Measurements from ENCODE around the gene PIEZO1. TPM values are rescaled to one million over a fixed set of nuclear protein-coding genes. Genes with fewer than 3 reads are reported as not detected.

PIEZO1 gene
- total and polyA plus RNA-seq, 9 of the 15 experiments (the other 6 are each of a cell fraction or from before 2014, with no cell fraction given), result 3.6 to 432 (median 131) TPM

DNA sequence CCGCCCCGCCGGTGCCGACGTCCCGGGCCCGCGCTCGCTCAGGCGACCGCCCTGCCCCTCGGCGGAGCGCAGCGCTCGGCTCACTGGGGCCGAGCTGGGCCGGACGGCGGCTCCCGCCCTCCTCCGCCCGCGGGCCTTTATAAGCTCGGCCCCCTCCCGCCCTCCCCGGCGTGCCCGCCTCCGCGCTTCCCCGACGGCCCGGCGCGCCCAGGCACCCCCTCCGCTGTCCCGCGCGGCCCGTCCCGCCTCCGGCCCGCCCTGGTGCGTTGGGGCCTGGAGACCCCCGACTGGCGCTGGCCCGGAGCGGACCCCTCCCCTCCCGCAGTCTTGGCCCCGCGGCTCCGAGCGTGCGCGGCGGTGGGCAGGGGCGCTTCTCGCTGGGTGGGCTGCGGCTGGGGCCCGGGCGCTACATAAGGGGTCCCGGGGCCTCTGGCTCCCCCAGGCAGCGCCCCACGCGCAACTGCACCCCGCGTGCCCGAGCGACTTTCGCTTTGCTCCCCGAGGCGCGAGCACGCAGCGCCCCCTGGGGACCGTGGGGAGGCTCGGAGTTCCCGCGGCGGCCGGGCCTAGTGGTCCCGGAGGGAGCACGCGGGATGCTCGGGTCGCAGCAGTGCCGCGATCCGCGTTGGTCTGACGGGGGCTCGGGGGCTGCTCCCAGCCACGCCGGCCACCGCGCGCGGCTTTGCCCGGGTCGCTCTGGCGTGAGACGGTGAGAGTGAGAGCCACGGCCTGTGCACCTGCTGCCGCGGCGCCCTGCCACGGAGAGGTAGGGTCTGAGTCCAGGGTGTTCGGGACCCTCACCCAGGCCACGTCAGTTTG, at the start of gene PIEZO1 (continued):
- TF ChIP-seq, protein P1, sequence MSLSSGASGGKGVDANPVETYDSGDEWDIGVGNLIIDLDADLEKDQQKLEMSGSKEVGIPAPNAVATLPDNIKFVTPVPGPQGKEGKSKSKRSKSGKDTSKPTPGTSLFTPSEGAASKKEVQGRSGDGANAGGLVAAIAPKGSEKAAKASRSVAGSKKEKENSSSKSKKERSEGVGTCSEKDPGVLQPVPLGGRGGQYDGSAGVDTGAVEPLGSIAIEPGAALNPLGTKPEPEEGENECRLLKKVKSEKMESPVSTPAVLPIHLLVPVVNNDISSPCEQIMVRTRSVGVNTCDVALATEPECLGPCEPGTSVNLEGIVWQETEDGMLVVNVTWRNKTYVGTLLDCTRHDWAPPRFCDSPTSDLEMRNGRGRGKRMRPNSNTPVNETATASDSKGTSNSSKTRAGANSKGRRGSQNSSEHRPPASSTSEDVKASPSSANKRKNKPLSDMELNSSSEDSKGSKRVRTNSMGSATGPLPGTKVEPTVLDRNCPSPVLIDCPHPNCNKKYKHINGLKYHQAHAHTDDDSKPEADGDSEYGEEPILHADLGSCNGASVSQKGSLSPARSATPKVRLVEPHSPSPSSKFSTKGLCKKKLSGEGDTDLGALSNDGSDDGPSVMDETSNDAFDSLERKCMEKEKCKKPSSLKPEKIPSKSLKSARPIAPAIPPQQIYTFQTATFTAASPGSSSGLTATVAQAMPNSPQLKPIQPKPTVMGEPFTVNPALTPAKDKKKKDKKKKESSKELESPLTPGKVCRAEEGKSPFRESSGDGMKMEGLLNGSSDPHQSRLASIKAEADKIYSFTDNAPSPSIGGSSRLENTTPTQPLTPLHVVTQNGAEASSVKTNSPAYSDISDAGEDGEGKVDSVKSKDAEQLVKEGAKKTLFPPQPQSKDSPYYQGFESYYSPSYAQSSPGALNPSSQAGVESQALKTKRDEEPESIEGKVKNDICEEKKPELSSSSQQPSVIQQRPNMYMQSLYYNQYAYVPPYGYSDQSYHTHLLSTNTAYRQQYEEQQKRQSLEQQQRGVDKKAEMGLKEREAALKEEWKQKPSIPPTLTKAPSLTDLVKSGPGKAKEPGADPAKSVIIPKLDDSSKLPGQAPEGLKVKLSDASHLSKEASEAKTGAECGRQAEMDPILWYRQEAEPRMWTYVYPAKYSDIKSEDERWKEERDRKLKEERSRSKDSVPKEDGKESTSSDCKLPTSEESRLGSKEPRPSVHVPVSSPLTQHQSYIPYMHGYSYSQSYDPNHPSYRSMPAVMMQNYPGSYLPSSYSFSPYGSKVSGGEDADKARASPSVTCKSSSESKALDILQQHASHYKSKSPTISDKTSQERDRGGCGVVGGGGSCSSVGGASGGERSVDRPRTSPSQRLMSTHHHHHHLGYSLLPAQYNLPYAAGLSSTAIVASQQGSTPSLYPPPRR (CRISPR knock-in tag; IDR thresholded peaks at IDR 0.05; ENCODE audit: borderline replicate concordance), result 0 out of 2 replicates have a peak, but pooled peaks have one; percentile 58
- TF ChIP-seq, protein P2, sequence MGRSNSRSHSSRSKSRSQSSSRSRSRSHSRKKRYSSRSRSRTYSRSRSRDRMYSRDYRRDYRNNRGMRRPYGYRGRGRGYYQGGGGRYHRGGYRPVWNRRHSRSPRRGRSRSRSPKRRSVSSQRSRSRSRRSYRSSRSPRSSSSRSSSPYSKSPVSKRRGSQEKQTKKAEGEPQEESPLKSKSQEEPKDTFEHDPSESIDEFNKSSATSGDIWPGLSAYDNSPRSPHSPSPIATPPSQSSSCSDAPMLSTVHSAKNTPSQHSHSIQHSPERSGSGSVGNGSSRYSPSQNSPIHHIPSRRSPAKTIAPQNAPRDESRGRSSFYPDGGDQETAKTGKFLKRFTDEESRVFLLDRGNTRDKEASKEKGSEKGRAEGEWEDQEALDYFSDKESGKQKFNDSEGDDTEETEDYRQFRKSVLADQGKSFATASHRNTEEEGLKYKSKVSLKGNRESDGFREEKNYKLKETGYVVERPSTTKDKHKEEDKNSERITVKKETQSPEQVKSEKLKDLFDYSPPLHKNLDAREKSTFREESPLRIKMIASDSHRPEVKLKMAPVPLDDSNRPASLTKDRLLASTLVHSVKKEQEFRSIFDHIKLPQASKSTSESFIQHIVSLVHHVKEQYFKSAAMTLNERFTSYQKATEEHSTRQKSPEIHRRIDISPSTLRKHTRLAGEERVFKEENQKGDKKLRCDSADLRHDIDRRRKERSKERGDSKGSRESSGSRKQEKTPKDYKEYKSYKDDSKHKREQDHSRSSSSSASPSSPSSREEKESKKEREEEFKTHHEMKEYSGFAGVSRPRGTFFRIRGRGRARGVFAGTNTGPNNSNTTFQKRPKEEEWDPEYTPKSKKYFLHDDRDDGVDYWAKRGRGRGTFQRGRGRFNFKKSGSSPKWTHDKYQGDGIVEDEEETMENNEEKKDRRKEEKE (IDR thresholded peaks at IDR 0.05; ENCODE audit: borderline replicate concordance in 1 of 2, control insufficient read depth in 1 of 2, low read depth in 2 of 2, low read length in 1 of 2), result 0 out of 4 replicates have a peak, but pooled peaks of 1 of the 2 experiments have one; percentile 27
- TF ChIP-seq COPS2 (conservative IDR thresholded peaks at IDR 0.05) (no peak), ZNF311 (CRISPR knock-in tag; IDR thresholded peaks at IDR 0.05) (no peak), U2AF2 (optimal IDR thresholded peaks at IDR 0.05; ENCODE audit: low read depth, low read length) (no peak), FUS (optimal IDR thresholded peaks at IDR 0.05; ENCODE audit: low read depth, low read length) (peak; percentile 69), ZMIZ1 (IDR thresholded peaks at IDR 0.05; ENCODE audit: low read depth in 2 of 2, low read length in 2 of 2) (peak in 1 of 2 experiments; percentile 45; a peak in 1 of 4 replicates), ZBTB11 (CRISPR knock-in tag; IDR thresholded peaks at IDR 0.05) (no peak; a peak in 1 of 6 replicates)
